ENCODE results near the gene GBA3.

Gene GBA3

DNA sequence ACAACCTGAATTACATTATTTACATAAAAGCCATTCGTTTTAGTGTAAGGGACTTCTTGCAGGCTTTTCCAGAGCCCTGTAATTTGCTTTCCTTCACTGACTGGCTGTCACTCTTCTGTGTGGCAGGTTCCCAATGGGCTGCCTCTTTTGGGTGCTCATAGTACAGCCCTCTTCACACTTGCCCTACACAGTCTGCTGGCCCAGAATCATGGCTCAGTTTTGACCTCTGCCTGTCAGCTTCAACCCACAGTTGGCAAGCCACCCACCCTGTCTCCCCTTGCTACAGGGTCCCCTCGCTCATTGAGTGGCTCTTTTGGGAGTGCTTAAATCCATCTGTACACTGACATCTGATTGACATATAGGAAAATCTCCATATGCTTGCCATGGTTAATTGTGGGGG lies 97.9 kb downstream of the GBA3 start:
- no peak for DNase-seq

DNA sequence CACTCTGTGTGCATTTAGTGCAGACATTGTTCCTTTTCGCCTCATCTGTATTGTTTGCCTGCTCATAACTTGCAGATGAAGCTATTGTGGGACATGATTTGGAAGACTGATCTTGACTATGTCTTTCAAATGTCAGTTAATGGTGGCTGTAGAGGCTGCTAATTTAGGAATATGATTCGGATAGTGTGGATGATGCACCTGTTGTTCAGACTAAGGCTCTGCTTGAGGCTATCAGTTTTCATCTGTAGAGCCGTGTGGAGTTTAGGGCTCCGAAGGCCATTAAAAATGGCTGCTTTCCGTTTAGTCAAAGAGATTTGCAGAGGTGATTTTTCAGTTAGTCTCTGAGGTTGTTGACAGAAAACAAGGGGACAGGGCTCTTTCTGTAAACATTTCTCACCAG lies 102.0 kb downstream of the GBA3 start:
- no peak for DNase-seq

DNA sequence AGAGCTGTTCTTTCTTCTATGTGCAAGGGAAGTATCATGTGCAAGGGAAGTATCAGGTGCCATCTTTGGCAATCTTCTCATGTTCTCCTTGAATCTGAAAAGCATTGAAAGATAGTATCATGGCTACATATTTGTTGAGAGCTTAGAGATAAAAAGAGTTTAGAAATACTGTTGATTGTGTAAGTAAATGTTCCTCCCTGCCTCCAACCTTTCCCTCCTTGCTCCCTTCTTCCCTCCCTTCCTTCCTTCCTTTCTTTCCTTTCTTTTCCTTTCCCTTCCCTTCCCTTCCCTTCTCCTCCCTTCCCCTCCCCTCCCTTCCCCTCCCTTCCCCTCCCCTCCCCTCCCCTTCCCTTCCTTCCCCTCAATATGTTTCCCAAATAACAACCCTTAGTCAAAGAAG lies 108.7 kb downstream of the GBA3 start:
- DNase-seq, result no peak

DNA sequence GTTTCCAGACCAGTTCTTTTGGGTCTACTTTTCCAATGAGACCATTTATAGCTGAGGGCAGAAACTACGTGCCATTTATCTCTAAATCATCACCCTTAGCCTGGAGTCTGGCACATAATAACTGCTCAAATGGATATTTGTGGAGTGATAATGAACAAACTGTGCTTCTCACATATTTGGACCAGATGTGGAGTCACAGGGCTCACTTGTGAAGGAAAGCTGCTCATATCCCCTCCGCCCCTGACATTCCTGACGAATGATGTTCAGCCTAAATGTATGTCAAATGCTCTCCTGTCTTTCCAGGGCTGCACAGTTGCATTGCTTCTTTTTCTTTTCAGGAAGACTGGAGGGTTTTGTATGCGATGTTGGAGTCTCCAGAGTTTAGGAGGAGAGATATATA lies 110.1 kb downstream of the GBA3 start:
- no peak for DNase-seq

DNA sequence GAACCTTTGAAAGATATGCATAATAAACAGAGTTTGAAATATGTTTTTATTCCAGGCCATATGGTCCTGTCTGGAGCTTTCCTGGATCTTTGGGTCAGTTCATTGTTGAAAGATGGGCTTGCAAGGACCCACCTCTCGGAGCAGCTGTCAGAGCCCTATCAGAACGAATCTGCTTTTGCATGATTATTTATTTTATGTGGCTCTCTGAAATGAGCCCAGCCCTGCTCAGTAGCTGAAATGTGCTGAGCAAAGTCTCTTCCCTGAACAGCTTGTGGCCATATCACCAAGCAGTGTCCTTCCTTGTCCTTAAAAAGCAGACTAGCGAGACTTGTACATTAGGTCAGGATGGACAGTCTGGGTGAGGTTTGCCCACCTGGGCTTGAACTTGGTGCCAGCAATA lies 110.8 kb downstream of the GBA3 start:
- DNase-seq, result no peak

DNA sequence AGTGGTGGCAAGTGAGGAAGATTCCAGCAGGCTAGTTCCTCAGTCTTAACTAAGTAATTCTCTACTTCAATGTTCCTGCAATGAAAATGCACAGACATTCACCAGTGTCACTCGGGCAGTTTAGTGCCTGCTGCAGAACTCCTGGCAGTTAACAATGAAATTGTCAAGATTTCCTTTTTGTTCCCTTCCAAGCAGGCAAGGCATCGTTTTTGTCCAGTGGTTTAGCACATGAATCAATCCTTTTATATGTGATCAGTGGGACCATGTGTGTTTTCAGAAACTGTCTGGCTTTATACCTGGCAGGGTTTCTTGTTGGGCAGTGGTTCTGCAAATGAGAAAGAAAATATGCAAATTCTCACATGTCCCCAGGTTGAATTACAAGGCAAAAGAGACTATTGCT lies 122.2 kb downstream of the GBA3 start:
- DNase-seq, result no peak

DNA sequence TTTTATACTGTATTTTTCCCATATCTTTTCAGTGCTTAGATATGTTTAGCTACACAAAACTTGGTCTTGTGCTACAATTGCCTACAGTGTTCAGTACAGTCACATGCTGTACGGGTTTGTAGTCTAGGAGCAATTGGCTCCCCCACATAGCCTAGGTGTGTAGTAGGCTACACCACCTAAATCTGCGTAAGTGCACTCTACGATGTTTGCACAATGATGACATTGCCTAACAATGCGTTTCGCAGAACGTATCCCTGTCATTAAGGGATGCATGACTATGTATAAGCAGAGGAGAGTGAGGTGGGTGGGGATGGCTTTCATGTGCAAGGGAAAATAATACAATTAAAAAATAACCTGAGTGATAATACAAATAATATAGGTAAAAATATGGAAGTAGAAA lies 131.4 kb downstream of the GBA3 start:
- DNase-seq, result no peak

DNA sequence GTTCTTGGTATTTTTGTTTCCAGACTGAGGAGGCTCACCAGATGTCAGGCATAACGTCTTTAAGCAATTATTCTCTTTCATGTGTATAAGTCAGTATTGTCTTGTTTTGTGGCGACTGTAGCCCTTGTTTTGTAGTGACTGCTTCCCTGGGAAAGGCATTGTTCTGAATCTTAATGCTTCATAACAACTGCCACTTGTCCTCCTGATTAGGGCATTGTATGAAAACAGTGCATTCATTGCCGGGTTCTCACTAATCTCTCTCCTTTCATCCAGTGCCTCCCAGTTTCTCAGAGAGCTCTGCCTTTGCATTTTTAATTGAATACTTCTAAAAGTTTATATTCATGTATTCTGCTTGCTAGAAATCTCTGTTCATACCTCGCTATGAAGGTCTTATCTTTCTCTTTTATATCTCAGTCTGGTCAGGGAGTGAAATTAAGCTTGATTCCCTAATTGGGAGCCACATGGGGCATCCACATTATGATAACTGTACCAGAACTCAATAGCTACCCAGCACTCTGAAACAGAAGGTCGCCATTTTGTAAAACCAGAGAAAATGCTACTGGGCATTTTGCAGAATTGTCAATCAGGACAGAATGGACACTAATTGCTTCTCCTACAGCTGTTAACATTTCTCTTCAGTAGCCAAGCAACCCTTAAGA lies 149.8 kb downstream of the GBA3 start:
- DNase-seq, result no peak

DNA sequence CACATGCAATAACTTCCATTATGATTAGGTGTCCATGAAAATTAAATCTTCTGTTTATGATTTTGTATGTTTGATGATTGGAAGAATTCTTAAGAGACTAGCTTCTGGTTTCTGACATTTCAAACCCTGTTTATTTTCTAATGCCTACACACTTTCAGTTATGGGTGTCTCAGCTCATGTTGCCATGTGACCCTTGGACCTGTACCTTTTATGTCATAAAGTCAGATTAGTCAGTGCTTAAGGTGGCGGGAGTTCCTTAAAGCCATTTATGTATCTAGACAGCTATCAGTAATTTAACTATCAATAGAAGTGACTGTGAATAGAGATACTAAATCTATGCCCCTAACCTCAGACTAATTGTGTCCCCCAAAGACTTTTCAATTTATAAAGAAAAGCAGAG lies 155.6 kb downstream of the GBA3 start:
- DNase-seq, result no peak

DNA sequence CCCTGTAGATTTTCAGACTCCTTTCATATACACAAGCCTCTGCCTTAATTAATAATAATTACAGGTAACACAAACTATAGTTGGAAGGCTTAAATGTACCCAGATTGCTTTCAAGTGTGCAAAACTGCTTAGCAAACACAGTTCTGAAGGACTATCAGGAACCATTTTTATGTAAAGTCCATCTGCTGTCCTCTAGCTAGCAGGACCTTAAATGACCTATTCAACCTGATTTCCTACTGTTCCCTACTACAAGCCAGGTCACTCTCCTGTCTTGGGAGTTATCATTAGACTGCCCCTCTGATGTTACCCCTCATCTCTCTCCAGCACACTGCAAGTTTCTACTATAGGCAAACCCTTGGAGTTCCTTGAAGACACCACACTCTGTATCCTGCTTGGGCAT lies 157.3 kb downstream of the GBA3 start:
- no peak for DNase-seq

DNA sequence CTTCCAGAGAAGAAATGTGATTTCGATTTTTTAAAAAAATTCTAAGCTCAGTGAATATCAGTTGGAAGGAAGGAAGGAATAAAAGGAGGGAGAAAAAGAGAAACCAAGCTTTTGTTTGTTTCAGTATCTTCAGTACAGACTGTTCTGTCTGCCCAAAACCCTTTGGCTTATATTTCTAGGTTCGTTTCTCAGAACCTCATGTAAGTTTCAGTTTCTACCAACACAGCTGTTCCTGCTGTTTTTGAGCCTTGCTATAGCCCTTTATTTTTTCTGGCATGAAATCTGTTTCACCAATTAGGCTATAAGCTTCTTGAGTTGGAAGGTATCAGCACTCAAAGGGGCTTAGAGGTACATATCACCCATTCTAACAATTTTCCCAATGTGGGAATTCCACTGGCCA lies 157.9 kb downstream of the GBA3 start:
- no peak for DNase-seq

DNA sequence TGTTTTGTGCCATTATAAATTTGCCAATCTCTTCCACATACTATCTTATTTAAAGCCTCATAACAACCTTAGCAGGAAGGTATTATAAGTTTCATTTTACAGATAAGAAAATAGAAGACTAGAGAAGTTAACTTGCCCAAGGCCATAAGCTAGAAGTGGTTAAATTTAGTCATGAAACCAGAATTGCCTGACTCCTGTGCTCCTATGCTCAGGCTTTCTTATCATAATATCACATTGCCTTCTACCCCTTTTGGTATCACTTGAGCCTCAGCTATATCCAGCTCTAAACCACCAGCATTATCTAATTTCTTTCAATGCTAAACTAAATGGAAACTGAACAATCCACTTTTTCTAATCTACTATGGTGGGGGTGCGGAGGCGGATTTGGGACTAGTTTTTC lies 164.7 kb downstream of the GBA3 start:
- no peak for DNase-seq

DNA sequence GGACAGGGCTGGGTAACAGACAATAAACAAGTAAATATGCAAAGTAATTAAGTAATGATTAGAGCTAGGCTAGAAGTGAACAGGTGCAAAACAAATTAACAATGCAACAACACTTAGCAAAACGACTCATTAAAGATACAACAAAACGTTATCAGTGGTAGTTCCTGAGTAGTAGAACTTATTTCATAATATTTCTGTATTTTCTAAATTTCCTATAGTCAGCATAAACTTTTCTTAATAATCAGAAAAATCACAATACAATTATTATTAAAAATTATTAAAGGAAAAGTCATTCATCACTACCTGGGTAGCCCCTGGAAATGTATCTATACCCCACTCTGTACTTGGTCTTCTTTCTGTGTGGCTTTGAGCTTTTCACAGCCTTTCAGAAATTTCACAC lies 166.6 kb downstream of the GBA3 start:
- no peak for DNase-seq

All from amniotic stem cell (primary cell).